ENCODE results near the gene E2F2. TPM values are rescaled to one million over a fixed set of nuclear protein-coding genes. Genes with fewer than 3 reads are reported as not detected.

Gene E2F2
- total and polyA plus RNA-seq, 2 experiments from 2014 or later, result 0.51 to 1.2 TPM

DNA sequence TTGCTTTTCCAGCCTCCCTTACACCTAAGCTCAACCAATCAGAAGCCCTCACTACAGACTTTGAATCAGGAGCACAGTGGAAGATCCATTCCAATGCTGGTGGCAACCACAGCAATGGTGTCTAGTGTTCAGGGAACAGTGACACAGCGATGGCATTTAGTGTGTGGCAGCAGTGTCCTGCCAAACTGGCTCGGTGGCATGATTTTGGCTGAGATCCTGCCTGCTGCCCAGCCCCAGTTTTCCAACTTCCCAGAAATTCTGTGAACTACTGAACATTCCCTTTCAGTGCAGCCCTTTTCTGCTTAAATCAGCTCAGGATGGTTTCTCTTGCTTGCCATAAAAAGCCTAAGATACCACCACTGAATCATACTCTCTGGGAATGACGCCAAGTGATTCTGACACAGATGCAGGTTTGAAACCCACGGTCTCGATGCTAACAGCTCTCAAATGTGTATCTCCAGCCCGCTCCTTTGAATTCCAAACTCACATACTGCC is 55.9 kb downstream of the E2F2 start:
- Histone ChIP-seq H3K4me3 (no peak overlapping the region), H4K20me1 (ENCODE audit: insufficient read depth) (no peaks in the 10 kb centered on the region)

DNA sequence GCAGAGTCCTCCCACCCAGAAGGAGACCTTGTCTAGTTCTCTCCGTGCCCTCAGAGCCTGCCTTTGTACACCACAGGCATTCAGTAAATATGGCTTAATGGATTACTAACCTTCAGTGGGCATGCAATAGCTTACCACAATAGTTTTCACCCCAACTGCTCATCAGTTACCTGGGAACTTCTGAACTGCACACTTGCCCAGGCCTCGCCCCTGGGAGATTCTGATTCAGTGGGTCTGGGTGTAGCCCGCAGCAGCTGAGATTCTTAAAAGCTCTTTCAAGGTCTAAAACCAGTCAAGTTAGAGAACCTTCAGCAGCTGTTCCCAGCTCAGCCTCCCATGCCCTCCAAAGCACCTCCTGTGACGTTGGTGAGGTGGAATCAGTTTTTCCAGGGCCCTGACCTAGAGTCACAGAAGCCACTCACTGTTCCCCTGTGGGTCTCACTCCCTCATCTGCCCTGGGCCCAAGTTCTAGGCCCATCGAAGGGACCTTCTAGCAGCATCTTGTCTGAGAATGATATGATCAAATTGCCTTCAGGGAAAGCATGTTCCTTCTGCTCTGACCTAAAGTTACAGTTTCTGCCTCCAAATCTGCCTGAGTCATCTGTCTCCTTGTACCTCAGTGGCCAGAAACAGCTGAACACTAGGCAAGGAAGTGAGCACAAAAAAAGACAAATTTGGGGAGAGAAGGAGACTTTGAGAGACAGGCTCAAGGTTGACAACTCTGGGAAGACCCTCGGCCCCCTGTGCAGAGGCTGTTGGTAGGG is 57.8 kb downstream of the E2F2 start:
- 81 to 84% methylated on average over 6 of the region's 6 CpGs for WGBS, 2 experiments (ENCODE audit: low coverage in 1 of 2, low lambda C conversion rate in 2 of 2, missing lambda C conversion rate in 2 of 2)
- no peaks in the 10 kb centered on the region for H3K9me2 ChIP-seq (ENCODE audit: insufficient read depth)
- H4K20me1 ChIP-seq (ENCODE audit: insufficient read depth), result no peaks in the 10 kb centered on the region
- H3K36me3 ChIP-seq (ENCODE audit: low read depth), result no peaks in the 10 kb centered on the region
- H3K9me3 ChIP-seq (ENCODE audit: low read depth), result no peaks in the 10 kb centered on the region
- H3K4me2 ChIP-seq (ENCODE audit: unreplicated experiment), result no peak overlapping the region
- no peak overlapping the region for H2AFZ ChIP-seq
- peak; percentile 68 for DNase-seq
- 0 out of 2 replicates have a peak overlapping the region, but pooled peaks have one; percentile 1 for H3K9ac ChIP-seq
- peaks cover 46% of the 10 kb centered on the region for H3F3A ChIP-seq (ENCODE audit: insufficient read depth)
- TF ChIP-seq EZH2phosphoT487 (IDR thresholded peaks at IDR 0.05; ENCODE audit: insufficient read depth, low read depth), result no peak
- no peak for TF ChIP-seq EZH2 (IDR thresholded peaks at IDR 0.05; ENCODE audit: insufficient read depth, poor library complexity, severe bottlenecking)
- H3K79me2 ChIP-seq (ENCODE audit: insufficient read depth), result no peaks in the 10 kb centered on the region; the same call in 1 of the 2 replicates
- H3K27me3 ChIP-seq (replicated peaks; ENCODE audit: insufficient read depth), result no peaks in the 10 kb centered on the region
- H3K4me1 ChIP-seq (ENCODE audit: insufficient read depth), result peaks cover 44% of the 10 kb centered on the region
- in situ Hi-C loops (cut with MboI), result no loop called here
- no peak overlapping the region for H3K4me3 ChIP-seq
- peak overlapping the region; percentile 21; the same call in 1 of the 2 replicates for H3K27ac ChIP-seq

More for the DNA sequence above, 55.9 kb downstream of the E2F2 start:
- Histone ChIP-seq H3K36me3 (ENCODE audit: low read depth) (no peaks in the 10 kb centered on the region), H3K79me2 (ENCODE audit: insufficient read depth) (peaks cover 6% of the 10 kb centered on the region; the same call in 1 of the 2 replicates), H3K27ac (peak overlapping the region; percentile 83), H2AFZ (no peak overlapping the region), H3K4me2 (ENCODE audit: unreplicated experiment) (peak overlapping the region; percentile 40), H3K4me1 (ENCODE audit: insufficient read depth) (peaks cover 43% of the 10 kb centered on the region), H3K9me2 (ENCODE audit: insufficient read depth) (no peaks in the 10 kb centered on the region), H3K9me3 (ENCODE audit: low read depth) (no peaks in the 10 kb centered on the region), H3F3A (ENCODE audit: insufficient read depth) (peaks cover 50% of the 10 kb centered on the region), H3K27me3 (replicated peaks; ENCODE audit: insufficient read depth) (no peaks in the 10 kb centered on the region), H3K9ac (peak overlapping the region; percentile 46)
- peak; percentile 93 for DNase-seq
- 20 to 25% methylated on average over 6 of the region's 6 CpGs for WGBS, 2 experiments (ENCODE audit: low coverage in 1 of 2, low lambda C conversion rate in 2 of 2, missing lambda C conversion rate in 2 of 2)
- TF ChIP-seq EZH2 (IDR thresholded peaks at IDR 0.05; ENCODE audit: insufficient read depth, poor library complexity, severe bottlenecking) (no peak), EZH2phosphoT487 (IDR thresholded peaks at IDR 0.05; ENCODE audit: insufficient read depth, low read depth) (no peak)
- in situ Hi-C loops (cut with MboI), result no loop called here

DNA sequence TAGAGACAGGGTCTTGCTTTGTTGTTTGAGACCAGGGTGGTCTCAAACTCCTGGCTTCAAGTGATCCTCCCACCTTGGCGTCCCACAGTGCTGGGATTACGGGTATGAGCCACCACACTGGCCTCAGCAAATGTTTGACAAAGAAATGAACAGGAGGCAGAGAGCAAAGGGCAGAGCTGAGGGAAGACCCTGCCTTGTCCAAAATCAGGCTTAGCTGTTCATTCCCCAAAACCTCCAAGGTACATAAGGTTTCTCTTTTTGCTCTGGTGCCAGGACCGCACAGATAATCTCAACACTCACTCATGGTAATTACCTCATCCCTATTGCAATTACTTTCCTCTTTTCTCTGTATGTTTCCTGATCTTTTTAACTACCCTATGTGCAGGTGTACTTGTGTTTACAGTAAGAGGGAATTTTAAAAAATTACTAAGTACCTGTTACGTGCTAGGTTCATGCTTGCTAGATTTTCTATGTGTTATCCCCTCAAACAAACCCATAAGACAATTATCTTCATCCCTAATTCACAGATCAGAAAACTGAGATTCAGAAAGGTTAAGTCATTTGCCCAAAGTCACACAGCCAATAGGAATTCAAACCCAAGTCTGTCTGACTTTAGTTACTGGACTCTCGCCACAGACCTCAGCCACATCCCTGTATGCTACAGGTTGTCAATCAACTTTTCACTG is 58.5 kb downstream of the E2F2 start:
- Histone ChIP-seq H3F3A (ENCODE audit: insufficient read depth) (peaks cover 46% of the 10 kb centered on the region), H3K36me3 (ENCODE audit: low read depth) (no peaks in the 10 kb centered on the region), H3K4me2 (ENCODE audit: unreplicated experiment) (no peak overlapping the region), H3K9me2 (ENCODE audit: insufficient read depth) (no peaks in the 10 kb centered on the region), H3K4me3 (no peak overlapping the region), H2AFZ (no peak overlapping the region), H3K9me3 (ENCODE audit: low read depth) (no peaks in the 10 kb centered on the region), H4K20me1 (ENCODE audit: insufficient read depth) (no peaks in the 10 kb centered on the region), H3K9ac (no peak overlapping the region), H3K79me2 (ENCODE audit: insufficient read depth) (peaks cover 3% of the 10 kb centered on the region; the same call in 1 of the 2 replicates), H3K27me3 (replicated peaks; ENCODE audit: insufficient read depth) (no peaks in the 10 kb centered on the region), H3K4me1 (ENCODE audit: insufficient read depth) (peaks cover 49% of the 10 kb centered on the region), H3K27ac (no peak overlapping the region)
- 97% methylated on average over 5 of the region's 5 CpGs for WGBS, 2 experiments (ENCODE audit: low coverage in 1 of 2, low lambda C conversion rate in 2 of 2, missing lambda C conversion rate in 2 of 2)
- no peak for DNase-seq
- in situ Hi-C loops (cut with MboI), result no loop called here
- no peak for TF ChIP-seq EZH2phosphoT487 (IDR thresholded peaks at IDR 0.05; ENCODE audit: insufficient read depth, low read depth)
- TF ChIP-seq EZH2 (IDR thresholded peaks at IDR 0.05; ENCODE audit: insufficient read depth, poor library complexity, severe bottlenecking), result no peak

DNA sequence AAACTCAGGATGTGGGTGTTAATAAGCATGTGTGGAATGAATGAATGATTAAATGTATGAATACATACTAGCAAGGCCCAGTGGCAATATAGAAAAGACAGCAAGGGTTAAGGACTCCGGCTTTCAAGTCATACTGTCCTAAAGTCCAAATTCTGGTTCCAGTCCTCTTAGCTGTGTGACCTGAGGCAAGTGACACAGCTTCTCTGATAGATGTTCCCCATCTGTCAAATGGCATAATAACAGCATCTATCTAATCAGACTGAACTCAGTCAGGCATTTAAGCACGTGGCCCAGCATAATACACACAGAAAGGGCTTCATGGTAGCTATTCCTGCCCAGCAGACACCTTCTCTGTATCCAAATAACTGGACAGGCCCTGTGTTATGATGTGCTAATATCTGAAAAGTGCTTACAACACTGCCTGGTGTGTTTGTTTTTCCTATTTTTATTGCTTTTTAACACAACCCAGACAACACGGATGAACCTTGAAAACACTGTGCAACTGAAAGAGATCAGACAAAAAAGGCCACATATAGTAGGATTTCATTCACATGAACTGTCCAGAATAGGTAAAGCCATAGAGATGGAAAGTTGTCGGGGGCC is 59.5 kb downstream of the E2F2 start:
- in situ Hi-C loops (cut with MboI), result no loop called here
- Histone ChIP-seq H3K9me3 (ENCODE audit: low read depth) (no peaks in the 10 kb centered on the region), H4K20me1 (ENCODE audit: insufficient read depth) (no peaks in the 10 kb centered on the region), H3K9ac (no peak overlapping the region), H3K9me2 (ENCODE audit: insufficient read depth) (no peaks in the 10 kb centered on the region), H3K4me3 (no peak overlapping the region), H3K4me1 (ENCODE audit: insufficient read depth) (peaks cover 49% of the 10 kb centered on the region), H3K27ac (no peak overlapping the region), H3K36me3 (ENCODE audit: low read depth) (no peaks in the 10 kb centered on the region), H3K27me3 (replicated peaks; ENCODE audit: insufficient read depth) (no peaks in the 10 kb centered on the region), H3F3A (ENCODE audit: insufficient read depth) (peaks cover 43% of the 10 kb centered on the region), H3K4me2 (ENCODE audit: unreplicated experiment) (no peak overlapping the region), H2AFZ (no peak overlapping the region), H3K79me2 (ENCODE audit: insufficient read depth) (peaks cover 10% of the 10 kb centered on the region)
- DNase-seq, result no peak
- TF ChIP-seq EZH2phosphoT487 (IDR thresholded peaks at IDR 0.05; ENCODE audit: insufficient read depth, low read depth) (no peak), EZH2 (IDR thresholded peaks at IDR 0.05; ENCODE audit: insufficient read depth, poor library complexity, severe bottlenecking) (no peak)
- 52 to 57% methylated on average over 4 of the region's 4 CpGs for WGBS, 2 experiments (ENCODE audit: low coverage in 1 of 2, low lambda C conversion rate in 2 of 2, missing lambda C conversion rate in 2 of 2)
